Left renal pelvis (tissue), 4 donors: ENCODE measurements around the gene CAPN9. TPM values are rescaled to one million over a fixed set of nuclear protein-coding genes. Genes with fewer than 3 reads are reported as not detected.
"Not testable (repeated sequence)": the region's sequence is repeated elsewhere in the genome, so short reads cannot be mapped to it uniquely, and the experiment has no call there.

Experiments
- DNase-seq, 4 donors: peaks; one replicate each; pipeline ENCODE4 v3.0.0-alpha.2; 2013; ENCODE audit warnings: low read depth in 4 of 4, low spot score in 3 of 4
- polyA plus RNA-seq, 4 donors: library from polyadenylated mRNA; unstranded; fragments of 120-200 nt; gene quantifications; one replicate each; pipeline ENCODE4 v1.2.1, GENCODE V29; 2013; ENCODE audit not compliant: insufficient read length in 4 of 4

CAPN9 gene
- polyA plus RNA-seq, 4 donors: 0.57 to 2.3 (median 0.88) TPM

GRCh38 chr1:230842801-230843200 is 95.6 kb downstream of the CAPN9 start:
- DNase-seq: no peak

GRCh38 chr1:230843503-230844309 is 96.5 kb downstream of the CAPN9 start:
- DNase-seq: no peak

- no peak for DNase-seq
These were observed 97.4 kb downstream of the CAPN9 start for GRCh38 chr1:230844561-230844960.

GRCh38 chr1:230845184-230845583 is 98.0 kb downstream of the CAPN9 start:
- not testable (repeated sequence) for DNase-seq

GRCh38 chr1:230848235-230848634 is 101.0 kb downstream of the CAPN9 start:
- DNase-seq: no peak

GRCh38 chr1:230849451-230850224 is 102.5 kb downstream of the CAPN9 start:
- no peak for DNase-seq

GRCh38 chr1:230850547-230850946 is 103.4 kb downstream of the CAPN9 start:
- no peak for DNase-seq

GRCh38 chr1:230851291-230851691 is 104.1 kb downstream of the CAPN9 start:
- DNase-seq: no peak

Other genes starting within 250 kb of the CAPN9 start
- gene COG2, start 104.9 kb upstream of the CAPN9 start, polyA plus RNA-seq: 10 to 100 TPM; 21.3 to 40.1 (median 33.4) TPM
- gene AGT, start 33.3 kb upstream of the CAPN9 start, polyA plus RNA-seq: 10 to 100 TPM; 12.0 to 41.5 (median 17.8) TPM
- 100 to 1,000 TPM in 1 of 4 donors, 10 to 100 TPM in 3; 82.5 to 152 (median 93.1) TPM for gene C1orf198, start 121.1 kb downstream of the CAPN9 start, polyA plus RNA-seq
- gene TTC13, start 231.5 kb downstream of the CAPN9 start, polyA plus RNA-seq: 10 to 100 TPM; 18.1 to 26.0 (median 23.1) TPM
- 10 to 100 TPM; 22.9 to 34.7 (median 26.5) TPM for gene ARV1, start 231.7 kb downstream of the CAPN9 start, polyA plus RNA-seq